Esophagus squamous epithelium (tissue), 4 donors: ENCODE data around the gene KRTAP10-11.

Source experiments
- CTCF ChIP-seq, 6 experiments: fragments of 450-650 bp in 4 of 6; fragments of 200-600 bp in 2 of 6; sonication (generic) in 2 of 6; IDR thresholded peaks; one replicate each; pipeline ENCODE4 v1.5.1; 2016 to 2019; ENCODE audit warnings: antibody characterized with exemption in 6 of 6, mild to moderate bottlenecking in 4 of 6, moderate library complexity in 4 of 6
- POLR2A ChIP-seq, 4 donors: fragments of 450-650 bp; IDR thresholded peaks; one replicate each; pipeline ENCODE4 v1.6.1; 2017; ENCODE audit warnings: antibody characterized with exemption in 4 of 4, mild to moderate bottlenecking in 4 of 4, moderate library complexity in 3 of 4

GRCh38 chr21:44603911-44604310 is 42.3 kb upstream of the KRTAP10-11 start:
- TF ChIP-seq POLR2A (IDR thresholded peaks at IDR 0.05) = no peak
- no peak for TF ChIP-seq CTCF (IDR thresholded peaks at IDR 0.05)
